GM19099 (cell line): ENCODE measurements around the gene AGXT.

Experiments used
- POLR2A ChIP-seq: IDR thresholded peaks from 3 replicates; pipeline ENCODE4 v1.6.1; 2011; ENCODE audit warnings: low read depth; ENCODE audit not compliant: insufficient read length; ENCODE audit errors: extremely low read depth

Gene AGXT

GRCh38 chr2:240886023-240886565 lies 17.5 kb downstream of the AGXT start:
- TF ChIP-seq POLR2A, result no peak

DNA sequence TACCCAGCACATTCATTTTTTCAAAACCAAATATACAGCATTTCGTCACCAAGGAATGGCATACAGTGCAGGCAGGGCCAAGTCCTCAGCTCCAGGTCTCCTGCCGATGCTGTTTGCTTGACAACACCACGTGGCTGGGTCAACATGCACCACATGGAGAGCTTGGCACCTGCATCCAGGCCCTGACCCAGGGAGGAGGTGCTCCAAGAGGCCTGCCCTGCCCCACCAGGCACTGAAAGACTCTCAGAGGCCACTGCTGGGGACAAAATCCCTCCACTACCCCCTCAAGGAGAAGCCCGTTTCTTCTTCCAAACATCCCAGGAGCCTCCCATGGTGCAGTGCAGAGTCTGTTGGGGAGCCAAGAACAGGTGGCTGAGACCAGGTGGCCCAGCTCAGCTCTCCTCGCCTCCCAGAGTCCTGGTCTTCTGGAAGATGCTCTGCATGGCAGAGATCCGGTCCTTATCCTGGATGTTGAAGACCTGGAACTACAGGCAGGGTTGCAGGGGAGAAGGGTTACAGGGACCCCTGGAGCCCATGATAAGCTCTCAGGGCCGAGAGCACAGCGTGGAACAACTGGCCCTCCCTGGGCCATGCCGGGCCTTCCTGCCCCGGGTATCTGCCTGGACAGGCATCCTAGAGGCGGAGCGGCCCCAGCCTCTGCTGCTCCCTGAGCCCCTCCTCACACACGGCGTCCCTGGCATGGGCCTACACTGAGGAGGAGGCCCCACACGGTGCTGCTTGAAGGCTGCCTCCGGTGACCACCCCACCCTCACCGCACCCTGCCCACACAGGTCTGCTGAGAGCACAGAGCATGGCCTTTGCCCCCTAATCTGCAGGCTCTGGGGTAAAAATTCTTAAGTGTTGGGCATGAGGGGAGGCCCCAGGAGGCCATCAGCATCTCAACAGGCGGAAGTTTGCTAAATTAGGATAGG lies 18.3 kb downstream of the AGXT start:
- TF ChIP-seq POLR2A, result no peak

DNA sequence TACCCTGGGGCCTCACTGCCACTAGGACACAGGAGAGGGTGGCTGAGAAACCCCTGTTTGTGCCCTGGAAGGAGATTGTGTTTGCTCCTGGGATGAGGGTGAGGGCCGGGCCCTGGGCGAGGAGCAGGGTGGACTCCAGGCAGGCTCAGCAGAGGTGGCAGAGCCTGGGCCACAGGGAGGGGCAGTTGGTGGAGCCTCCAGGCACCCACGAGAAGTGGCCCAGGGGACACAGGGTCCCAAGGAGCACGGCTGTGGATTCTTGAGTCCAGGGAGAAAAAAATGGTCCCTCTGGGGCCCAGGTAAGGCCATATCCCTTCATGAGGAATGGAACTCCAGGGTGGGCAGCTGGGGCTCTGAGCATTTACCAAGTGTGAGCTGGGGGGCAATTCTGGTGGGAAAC lies 19.0 kb downstream of the AGXT start:
- TF ChIP-seq POLR2A, result no peak

GRCh38 chr2:240888130-240888889 lies 19.7 kb downstream of the AGXT start:
- TF ChIP-seq POLR2A, result no peak

DNA sequence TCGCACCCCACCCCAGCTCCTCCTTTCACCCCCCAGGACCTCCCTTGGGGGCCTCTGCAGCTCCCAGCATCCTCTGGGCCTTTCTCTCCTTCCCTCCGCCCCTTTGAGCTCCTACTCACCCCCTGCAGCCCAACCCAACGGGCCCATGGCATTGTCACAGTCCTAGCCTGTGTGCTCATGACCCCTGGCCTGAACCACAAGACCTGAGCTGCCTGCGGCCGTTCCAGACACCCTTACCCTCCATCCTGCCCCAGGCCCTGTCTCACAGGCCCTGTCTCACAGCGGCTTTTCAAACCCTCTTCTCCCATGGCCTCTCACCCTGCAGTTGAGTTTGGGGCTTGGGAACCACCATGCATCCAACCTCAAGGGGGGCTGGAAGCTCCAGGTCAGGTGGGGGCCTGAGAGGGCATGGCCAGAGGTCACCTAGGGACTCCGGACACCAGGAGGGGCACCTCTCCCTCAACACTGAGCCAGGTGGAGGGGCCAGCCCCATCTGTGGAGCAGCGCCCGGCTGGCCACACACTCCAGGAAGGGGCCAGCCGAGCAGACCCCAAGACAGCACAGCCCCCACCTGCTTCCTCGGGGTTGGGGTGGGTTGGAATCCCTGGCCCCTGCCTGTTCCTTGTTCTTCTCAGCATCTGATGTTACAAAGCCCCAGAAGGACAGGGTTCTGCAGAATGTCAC lies 20.4 kb downstream of the AGXT start:
- no peak for TF ChIP-seq POLR2A

DNA sequence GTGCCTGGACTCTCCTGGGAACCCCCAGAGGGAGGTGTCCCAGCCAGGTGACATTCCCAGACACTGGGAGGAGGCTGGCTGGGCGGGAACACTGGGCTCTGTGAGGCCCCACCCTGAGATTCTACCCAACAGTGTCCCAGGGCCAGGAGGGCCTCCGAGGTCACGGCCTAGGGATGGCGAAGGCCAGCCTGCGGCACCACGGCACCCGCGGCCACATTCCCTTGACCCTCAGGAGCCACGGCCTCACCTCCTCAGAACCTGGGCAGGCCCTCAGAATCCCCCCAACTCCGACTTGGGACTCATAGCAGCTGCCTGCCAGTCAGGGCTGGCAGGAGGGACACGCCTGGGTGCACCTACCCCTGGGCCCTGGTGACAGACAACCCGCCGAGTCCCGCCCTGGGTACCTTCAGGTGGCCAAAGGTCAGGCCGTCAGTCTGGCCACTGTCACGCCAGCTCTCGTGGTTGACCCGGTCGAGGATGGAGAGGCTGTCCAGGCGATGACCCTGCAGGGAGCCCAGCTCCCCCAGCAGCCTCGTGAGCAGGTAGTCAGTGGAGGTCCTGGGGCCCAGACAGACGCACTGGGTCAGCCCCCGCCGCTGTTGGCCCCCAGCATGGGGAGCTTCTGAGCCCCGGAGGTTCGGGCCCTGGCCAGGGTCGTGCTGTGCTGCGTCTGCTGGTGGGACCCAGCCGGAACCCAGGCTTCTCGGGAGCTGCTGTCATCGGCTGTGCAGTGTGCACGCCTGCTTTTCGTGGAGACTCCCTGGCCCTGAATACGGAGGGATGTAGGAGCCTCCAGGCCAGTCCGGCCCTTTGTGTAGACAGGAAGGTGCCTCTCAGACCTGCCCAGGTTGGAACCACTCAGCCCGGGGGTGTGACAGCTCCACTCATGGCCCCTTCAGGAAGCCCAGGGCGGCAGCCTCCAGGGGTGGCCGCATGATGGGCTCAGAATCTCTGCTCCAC lies 21.3 kb downstream of the AGXT start:
- no peak for TF ChIP-seq POLR2A

DNA sequence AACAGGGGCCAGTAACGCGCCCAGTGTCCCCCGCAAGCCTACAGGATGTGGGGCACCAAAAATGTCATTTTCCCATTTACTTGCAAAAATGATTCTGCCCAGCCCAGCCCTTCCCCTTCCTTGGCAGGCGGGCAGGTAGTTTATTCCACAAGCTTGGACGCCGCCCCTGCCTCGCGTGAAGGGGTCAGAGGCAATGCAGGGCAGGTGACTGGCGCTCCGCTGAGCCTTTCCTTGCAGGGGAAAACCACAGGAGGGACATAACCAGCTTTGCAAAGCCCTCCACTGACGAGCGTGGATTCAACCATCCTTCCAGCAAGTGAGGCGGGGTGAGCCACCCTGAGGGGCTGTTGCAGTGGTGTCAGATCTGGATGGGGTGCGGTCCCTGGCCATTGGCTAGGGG lies 22.1 kb downstream of the AGXT start:
- no peak for TF ChIP-seq POLR2A

GRCh38 chr2:240891492-240892340 lies 23.1 kb downstream of the AGXT start:
- no peak for TF ChIP-seq POLR2A

- no peak for TF ChIP-seq POLR2A
Measured at GRCh38 chr2:240892356-240892755, 23.7 kb downstream of the AGXT start.

DNA sequence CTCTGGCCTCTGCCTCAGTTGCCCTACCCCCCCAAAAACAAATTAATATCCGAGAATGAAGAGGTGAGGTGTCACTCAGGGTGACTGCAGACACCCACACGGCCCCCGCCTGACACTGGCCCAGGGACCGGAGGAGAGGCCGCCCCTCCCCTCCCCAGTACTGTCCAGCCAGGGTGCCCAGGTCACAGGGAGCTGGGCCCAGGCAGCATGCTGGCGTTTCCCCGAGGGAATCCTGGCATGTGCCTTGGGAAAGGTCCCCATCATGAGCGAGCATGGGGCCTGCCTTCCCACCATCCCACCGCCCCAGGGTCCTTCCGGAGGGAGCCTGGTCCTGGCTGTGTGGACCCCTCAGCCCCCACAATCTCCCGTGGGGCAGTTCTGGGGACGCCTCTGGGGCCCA lies 24.3 kb downstream of the AGXT start:
- no peak for TF ChIP-seq POLR2A

DNA sequence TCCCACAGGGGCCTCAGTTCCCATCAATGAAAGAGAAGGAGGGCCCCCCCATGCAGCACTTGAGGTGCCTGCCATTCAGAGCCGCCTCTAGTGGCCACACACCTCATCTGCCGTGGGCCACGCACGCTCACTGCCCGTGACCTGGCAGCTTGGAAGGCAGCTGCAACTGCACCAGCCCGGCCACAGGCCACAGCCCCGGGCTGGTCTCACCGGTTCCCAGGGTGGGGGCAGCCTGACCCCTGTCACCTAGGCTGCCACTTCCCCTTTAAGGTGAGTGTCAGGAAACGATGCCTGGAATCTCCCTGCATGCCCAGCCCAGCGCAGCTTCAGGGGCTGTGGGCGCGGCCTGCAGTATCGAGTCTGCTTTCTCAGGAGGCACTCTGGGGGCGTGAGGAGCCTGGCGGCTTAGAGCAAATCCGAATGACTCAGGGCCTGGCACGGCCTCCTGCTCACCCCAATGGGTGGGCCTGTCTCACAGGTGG lies 24.8 kb downstream of the AGXT start:
- TF ChIP-seq POLR2A, result no peak

DNA sequence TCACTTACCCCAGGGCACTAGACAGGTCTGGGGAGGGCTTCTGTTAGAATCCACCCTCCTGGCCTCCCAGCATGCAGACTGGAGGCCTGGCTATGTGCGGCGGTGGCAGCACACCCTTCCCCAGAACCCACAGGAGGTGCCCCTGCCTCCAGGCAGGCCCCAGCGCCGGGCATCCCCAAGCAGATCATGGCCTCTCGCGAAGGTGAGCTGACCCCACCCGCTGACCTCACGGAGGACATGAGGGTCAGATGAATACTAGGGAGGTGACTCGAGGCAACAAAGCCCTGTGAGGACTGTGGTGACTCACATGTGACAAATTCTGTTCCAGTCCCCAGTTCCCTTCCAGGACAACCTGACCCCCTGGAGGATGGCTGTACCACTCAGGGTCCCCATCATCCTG lies 25.4 kb downstream of the AGXT start:
- TF ChIP-seq POLR2A, result no peak
